ENCODE data around the gene SEZ6. TPM values are rescaled to one million over a fixed set of nuclear protein-coding genes. Genes with fewer than 3 reads are reported as not detected.

SEZ6 gene
- total RNA-seq, 3 donors from 2014 or later = not detected

DNA sequence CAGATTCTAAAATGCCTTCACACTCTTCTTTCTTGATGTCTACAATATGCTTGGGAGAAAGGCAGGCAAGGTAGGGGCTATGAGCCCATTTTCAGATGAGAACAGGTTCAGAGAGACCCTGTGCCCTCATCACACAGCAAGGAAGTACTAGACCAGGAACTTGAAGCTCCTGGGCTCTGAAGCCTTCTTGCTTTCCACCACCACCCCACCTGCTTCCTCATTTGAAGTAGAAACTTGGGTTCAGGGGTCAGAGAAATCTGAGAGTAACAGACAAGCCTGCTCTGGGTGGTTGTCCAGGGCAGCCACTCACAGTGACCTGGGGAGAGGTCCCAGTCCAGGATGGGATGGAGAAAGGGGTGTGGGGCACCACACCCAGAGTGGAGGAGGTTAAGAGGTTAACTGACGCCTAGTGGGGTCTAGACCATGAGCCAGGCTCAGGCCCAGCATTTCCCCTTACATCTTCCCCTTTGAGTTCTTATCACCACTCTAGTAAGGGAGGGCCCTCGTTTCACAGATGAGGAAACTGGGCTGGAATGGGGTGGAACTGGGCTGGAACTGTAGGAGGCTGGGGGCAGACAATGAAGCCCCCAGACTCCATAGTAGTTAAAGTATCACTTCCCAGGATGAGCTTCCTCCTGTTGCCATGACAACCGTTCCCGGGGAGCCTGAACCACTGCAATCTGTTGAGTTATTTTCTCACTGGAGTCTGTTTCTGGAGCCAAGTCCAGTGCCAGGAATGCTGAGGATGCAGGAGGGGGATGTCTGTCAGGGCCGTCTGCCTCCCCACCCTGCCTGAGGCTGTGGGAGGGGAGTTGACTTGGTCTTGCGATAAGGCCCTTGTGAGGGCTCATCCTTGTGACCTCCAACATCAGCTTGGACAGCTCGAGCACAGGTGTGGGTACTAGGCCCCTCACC lies 38.4 kb downstream of the SEZ6 start:
- Mint-ChIP-seq H3K4me1 (ENCODE audit: low read depth) (no peaks in the 10 kb centered on the region), H3K36me3 (ENCODE audit: insufficient read depth) (no peaks in the 10 kb centered on the region), H3K9me3 (no peaks in the 10 kb centered on the region), H3K27me3 (ENCODE audit: low read depth) (peaks cover 10% of the 10 kb centered on the region), H3K4me3 (no peak overlapping the region)
- DNase-seq (no peak), ATAC-seq (no peak)

DNA sequence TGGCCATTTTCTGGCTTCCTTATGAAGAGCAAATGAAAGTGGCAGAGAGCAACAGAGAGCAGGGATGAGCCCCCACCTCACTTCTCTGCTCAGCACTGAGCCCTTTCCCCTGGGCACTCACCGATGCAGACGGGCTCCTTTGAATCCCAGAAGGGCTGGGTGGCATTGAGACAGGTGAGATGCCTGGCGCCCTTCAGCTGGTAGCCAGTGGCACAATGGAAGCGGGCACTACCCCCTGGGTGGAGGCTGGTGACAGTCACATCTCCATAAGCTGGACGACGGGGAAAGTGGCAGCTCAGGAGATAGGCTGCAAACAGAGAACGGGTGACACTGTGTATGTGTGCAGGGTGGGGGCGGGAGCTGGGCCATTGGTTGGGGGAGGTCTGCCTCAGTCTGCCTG lies 42.0 kb downstream of the SEZ6 start:
- Mint-ChIP-seq H3K36me3 (ENCODE audit: insufficient read depth) (no peaks in the 10 kb centered on the region), H3K27me3 (ENCODE audit: low read depth) (peaks cover 14% of the 10 kb centered on the region), H3K4me1 (ENCODE audit: low read depth) (no peaks in the 10 kb centered on the region), H3K4me3 (no peak overlapping the region), H3K9me3 (no peaks in the 10 kb centered on the region)
- ATAC-seq (no peak), DNase-seq (no peak)

DNA sequence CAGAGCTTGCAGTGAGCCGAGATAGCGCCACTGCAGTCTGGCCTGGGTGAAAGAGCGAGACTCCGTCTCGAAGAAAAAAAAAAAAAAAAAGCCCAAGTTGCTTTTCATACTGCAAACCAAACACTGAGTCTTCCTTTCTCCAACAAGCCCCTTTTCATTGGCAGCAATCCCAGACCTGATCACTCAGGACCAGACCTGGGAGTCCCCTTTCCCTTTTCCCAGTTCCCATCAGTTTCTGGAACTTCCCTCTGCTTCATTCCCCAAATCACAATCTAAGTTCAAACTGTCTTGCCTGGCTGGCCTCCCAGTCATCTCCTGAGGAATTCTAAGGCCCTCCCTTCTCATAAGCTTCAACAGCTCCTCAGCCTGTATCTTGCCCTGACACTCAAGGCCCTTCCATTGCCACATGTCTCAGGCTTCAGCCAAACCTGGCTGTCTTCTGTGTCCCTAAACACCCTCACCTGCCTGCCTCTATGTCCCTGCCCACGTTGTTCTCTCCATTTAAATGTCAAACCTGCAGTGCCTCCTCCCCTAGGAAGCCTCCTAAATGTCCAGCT lies 42.7 kb downstream of the SEZ6 start:
- Mint-ChIP-seq H3K27me3 (ENCODE audit: low read depth) (peaks cover 14% of the 10 kb centered on the region), H3K9me3 (no peaks in the 10 kb centered on the region)

DNA sequence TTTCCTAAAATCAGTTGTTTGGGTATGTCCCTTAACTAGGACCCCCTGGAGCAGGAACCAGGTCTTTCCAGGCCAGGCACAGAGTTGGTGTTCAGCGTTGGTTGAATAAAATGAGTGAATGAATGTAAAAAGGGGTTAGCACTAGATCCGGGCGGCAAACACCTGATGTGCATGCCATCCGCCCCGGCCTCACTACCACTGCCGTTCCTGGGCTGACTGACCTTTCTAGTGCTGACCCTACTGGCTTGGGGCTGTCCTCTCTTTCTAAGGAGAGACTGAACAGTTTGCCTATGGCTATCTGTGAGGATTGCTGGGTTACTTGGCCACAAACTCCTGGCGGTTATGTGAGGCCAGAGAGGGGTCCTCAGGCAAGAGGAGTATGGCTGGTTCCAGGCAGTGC lies 44.4 kb downstream of the SEZ6 start:
- no peak overlapping the region for H3K4me3 Mint-ChIP-seq
- H3K4me1 Mint-ChIP-seq (ENCODE audit: low read depth) = no peaks in the 10 kb centered on the region
- peaks cover 14% of the 10 kb centered on the region for H3K27me3 Mint-ChIP-seq (ENCODE audit: low read depth)
- ATAC-seq = no peak
- no peaks in the 10 kb centered on the region for H3K9me3 Mint-ChIP-seq
- DNase-seq = no peak
- no peaks in the 10 kb centered on the region for H3K36me3 Mint-ChIP-seq (ENCODE audit: insufficient read depth)

More for the DNA sequence above, 42.7 kb downstream of the SEZ6 start:
- Mint-ChIP-seq H3K4me1 (ENCODE audit: low read depth) (no peaks in the 10 kb centered on the region), H3K4me3 (no peak overlapping the region), H3K36me3 (ENCODE audit: insufficient read depth) (no peaks in the 10 kb centered on the region)
- DNase-seq = no peak
- no peak for ATAC-seq

DNA sequence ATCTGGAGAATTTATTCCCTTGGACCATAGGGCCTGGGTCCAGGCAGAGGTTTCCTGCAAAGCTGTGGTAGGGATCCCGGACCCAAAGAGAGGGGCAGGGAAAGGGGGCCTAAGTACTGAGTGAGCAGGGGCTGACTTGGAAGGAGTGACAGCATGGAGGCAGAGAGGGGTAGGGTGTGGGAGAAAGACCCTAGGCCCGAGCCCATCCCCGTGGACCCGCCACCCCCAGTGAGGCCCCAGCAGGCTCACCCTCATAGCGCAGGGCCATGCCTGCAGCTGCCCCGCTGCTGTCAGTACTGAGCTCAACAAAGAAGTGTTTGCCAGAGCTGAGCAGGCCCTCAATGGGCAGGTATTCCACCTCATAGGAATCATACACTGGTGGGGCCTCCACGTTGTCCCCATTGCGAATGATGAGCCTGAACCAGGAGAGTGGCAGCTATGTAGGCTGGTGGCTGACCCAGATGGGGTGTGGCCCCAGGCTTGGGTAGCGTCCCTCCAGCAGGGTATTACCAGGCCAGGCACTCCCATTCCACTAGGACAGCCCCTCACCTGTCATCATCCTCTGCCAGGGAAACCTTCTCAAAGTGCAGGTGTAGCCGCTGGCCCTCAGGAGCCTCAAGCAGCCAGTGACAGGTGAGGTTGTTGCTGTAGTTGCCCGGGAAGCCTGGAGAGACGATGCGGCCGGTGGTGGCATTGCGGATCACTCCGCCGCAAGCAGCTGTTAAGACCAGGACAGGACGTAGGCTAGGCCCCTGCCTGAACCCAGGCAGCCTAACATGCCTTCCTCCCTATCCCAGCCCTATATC lies 45.4 kb downstream of the SEZ6 start:
- no peak overlapping the region for H3K4me3 Mint-ChIP-seq
- ATAC-seq (no peak), DNase-seq (no peak)
- H3K9me3 Mint-ChIP-seq = no peaks in the 10 kb centered on the region
- no peaks in the 10 kb centered on the region for H3K4me1 Mint-ChIP-seq (ENCODE audit: low read depth)
- H3K27me3 Mint-ChIP-seq (ENCODE audit: low read depth) = peaks cover 14% of the 10 kb centered on the region
- H3K36me3 Mint-ChIP-seq (ENCODE audit: insufficient read depth) = no peaks in the 10 kb centered on the region

DNA sequence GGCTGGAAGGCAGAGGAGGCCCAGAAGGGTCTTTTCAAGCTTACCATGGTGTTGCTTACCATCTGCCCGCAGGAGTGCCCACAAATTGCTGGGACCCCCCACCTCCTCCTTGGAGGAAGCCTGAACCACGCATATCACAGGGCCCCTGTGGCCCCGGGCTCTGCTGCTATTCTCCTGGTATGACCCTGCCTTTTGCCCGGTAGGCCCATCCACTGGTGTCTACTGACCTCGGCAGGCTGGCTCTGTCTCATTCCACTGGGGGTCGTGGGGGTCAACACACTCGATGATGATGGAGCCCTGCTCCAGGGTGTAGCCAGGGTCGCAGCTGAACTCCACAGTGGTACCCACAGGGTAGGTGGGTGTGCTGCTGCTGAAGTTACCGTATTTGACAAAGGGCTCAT lies 46.4 kb downstream of the SEZ6 start:
- DNase-seq = no peak

DNA sequence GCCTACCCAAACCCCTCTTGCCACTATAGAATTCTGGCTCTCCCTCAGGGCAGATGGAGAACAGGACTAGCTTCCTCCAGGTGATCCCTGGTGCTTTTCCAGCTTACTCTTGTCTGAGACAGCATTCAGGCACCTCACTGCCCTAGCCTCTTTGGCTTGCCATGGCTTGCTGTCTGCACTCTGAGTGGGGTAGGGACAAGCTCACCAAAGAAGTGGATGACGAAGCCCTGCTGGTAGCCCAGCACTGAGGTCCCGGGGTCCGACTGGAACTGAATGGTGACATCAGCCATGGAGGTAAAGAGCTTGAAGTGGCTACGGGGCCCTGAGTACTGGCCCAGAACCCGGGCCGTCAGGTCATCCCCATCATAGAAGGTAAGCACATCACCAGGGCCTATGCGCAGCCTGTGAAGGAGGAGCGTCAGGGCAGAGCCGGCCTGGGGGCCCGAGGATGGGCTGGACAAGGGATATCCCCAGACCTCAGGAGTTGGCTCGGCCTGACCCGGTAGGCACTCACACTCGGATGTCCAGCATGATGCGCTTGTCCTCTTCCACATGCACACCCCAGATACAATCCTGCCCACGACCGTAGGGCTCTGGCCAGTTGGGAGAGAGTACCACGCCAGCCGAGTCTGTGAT lies 46.9 kb downstream of the SEZ6 start:
- Mint-ChIP-seq H3K4me3 (no peak overlapping the region), H3K4me1 (ENCODE audit: low read depth) (no peaks in the 10 kb centered on the region), H3K36me3 (ENCODE audit: insufficient read depth) (no peaks in the 10 kb centered on the region), H3K9me3 (no peaks in the 10 kb centered on the region), H3K27me3 (ENCODE audit: low read depth) (peaks cover 13% of the 10 kb centered on the region)
- DNase-seq (no peak), ATAC-seq (no peak)

More for the DNA sequence above, 46.4 kb downstream of the SEZ6 start:
- no peaks in the 10 kb centered on the region for H3K36me3 Mint-ChIP-seq (ENCODE audit: insufficient read depth)
- H3K9me3 Mint-ChIP-seq = no peaks in the 10 kb centered on the region
- ATAC-seq = no peak
- no peaks in the 10 kb centered on the region for H3K4me1 Mint-ChIP-seq (ENCODE audit: low read depth)
- no peak overlapping the region for H3K4me3 Mint-ChIP-seq
- H3K27me3 Mint-ChIP-seq (ENCODE audit: low read depth) = peaks cover 14% of the 10 kb centered on the region

DNA sequence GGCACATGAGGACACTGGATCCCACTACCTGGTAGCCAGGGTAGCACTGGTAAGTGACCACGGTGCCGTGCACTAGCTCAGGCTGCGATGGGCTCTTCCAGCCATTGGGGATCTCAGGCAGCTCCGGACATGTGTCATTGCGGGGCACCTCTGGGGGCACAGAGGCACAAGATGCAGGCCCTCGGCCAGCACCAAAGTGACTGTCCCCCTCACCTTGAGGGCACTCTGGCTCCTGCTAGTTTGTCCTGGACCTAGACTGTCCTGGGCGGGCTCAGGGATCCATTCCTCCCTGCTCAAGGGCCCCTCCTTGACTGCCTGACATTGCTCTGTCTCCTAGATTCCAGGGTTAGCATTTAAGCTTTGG lies 47.9 kb downstream of the SEZ6 start:
- DNase-seq (no peak), ATAC-seq (no peak)
- H3K4me3 Mint-ChIP-seq = no peak overlapping the region
- no peaks in the 10 kb centered on the region for H3K4me1 Mint-ChIP-seq (ENCODE audit: low read depth)
- peaks cover 4% of the 10 kb centered on the region for H3K27me3 Mint-ChIP-seq (ENCODE audit: low read depth)
- H3K36me3 Mint-ChIP-seq (ENCODE audit: insufficient read depth) = no peaks in the 10 kb centered on the region
- no peaks in the 10 kb centered on the region for H3K9me3 Mint-ChIP-seq

DNA sequence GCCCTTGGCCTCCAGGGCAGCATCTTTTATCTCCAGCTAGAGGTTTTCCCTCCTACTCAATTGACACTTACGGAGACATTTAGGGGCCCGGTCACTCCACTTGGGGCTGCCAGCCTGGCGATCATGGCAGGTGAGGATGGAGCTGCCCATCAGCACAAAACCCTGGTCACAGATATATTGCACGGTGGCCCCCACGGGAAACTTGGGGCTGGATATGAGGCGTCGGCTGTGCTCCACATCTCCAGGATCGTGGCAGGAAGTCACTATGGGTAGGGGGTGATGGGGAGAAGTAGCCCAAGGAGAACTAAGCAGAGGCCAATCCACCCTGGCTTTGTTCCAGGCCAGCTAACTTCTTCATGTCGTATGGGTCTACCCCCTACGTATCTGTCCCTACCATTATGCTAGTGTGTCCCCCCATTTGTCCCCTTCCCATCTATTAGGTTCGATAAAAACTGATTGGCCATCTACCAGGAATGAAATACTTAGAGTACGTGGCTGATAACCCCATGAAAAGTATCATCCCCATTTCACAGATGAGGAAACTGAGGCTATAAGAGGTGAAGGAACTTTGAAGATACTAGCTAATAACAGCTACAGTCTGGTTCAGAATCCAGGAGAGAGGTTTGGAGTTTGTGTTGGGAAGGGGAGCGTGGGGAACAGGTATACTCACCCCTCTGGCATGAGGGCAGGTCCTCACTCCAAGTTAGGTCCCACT lies 48.4 kb downstream of the SEZ6 start:
- Mint-ChIP-seq H3K27me3 (ENCODE audit: low read depth) (peaks cover 4% of the 10 kb centered on the region), H3K4me3 (no peak overlapping the region), H3K36me3 (ENCODE audit: insufficient read depth) (no peaks in the 10 kb centered on the region), H3K9me3 (no peaks in the 10 kb centered on the region), H3K4me1 (ENCODE audit: low read depth) (no peaks in the 10 kb centered on the region)
- no peak for ATAC-seq
- no peak for DNase-seq

DNA sequence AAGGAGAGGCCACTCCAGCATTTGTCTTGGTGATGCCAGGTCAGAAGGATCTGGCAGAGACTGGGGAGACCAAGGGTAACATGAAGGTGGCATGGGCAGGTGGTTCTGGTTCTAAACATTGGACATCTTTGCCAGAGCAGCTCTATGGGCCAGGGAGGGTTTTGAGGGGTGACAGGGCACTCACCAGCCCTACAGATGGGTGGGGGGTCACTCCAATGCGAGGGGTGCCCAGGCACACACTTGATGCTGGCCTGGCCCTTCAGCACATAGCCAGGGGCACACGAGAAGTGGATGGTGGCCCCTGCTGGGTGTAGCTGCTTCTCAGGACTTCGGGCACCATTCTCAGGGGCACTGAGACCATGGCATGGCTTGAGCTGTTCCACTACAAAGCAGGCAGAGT lies 49.0 kb downstream of the SEZ6 start:
- Mint-ChIP-seq H3K36me3 (ENCODE audit: insufficient read depth) (no peaks in the 10 kb centered on the region), H3K9me3 (no peaks in the 10 kb centered on the region), H3K27me3 (ENCODE audit: low read depth) (no peaks in the 10 kb centered on the region), H3K4me3 (no peak overlapping the region), H3K4me1 (ENCODE audit: low read depth) (no peaks in the 10 kb centered on the region)
- ATAC-seq (no peak), DNase-seq (no peak)

DNA sequence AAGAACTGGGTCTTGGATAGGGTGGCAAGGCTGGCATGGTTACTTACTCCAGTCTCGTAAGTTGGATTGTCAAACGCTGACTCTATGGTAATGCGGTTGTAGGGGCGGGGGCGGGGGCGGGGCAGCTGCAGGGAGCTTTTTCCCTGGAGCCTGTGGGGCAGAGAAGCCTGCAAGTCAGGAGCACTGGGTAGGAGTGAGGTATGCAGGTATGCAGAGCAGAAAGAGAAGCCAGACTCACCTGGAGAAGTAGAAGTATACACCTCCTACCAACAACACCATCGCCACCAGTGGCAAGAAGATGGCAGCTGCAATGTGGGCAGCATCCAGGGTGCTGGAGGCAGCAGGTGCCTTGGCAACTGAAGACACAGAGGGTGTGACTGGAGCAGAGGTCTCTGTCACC lies 49.7 kb downstream of the SEZ6 start:
- Mint-ChIP-seq H3K4me1 (ENCODE audit: low read depth) (no peaks in the 10 kb centered on the region), H3K9me3 (no peaks in the 10 kb centered on the region), H3K4me3 (no peak overlapping the region), H3K36me3 (ENCODE audit: insufficient read depth) (no peaks in the 10 kb centered on the region), H3K27me3 (ENCODE audit: low read depth) (no peaks in the 10 kb centered on the region)
- DNase-seq = no peak
- no peak for ATAC-seq

DNA sequence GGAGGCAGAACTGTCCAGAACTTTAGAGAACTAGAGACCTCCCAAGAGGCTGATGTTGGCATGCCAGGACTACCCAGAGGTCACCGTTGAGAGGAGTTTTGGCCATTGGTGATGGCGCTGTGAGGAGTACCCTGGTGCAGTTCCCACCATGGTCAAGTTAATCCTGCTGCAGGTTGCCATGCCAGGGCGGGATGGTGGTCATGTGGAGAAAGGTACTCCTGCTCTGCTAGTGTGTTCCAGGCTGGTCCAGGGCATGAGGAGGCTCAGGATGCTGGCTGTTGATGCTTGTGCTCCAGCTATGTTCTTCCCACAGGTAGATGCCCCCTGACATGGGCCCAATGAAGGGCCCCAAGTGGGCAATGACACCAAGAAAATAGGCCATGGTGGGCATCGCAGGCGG lies 50.4 kb downstream of the SEZ6 start:
- no peak for ATAC-seq
- H3K4me3 Mint-ChIP-seq = no peak overlapping the region
- no peaks in the 10 kb centered on the region for H3K9me3 Mint-ChIP-seq
- H3K36me3 Mint-ChIP-seq (ENCODE audit: insufficient read depth) = no peaks in the 10 kb centered on the region
- no peaks in the 10 kb centered on the region for H3K27me3 Mint-ChIP-seq (ENCODE audit: low read depth)
- DNase-seq = no peak
- no peaks in the 10 kb centered on the region for H3K4me1 Mint-ChIP-seq (ENCODE audit: low read depth)

DNA sequence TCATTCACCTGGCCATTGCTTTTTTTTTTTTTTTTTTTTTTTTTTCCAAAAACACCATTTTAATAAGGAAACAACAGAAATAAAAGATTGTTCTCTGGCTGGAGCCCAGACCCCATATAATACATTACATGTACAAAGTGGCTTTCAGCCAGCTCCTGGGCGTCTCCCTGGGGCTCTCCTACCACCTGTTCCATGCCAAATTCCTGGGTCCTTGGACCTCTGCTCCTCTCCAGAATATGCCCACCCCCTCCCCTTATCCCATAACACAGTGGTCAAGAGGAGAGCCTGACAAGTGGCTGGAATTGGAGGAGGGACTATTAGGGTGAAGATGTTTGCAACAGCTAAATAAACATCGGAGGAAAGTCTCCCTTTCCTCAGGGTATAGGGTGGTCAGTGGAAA lies 50.9 kb downstream of the SEZ6 start:
- H3K27me3 Mint-ChIP-seq (ENCODE audit: low read depth) = no peaks in the 10 kb centered on the region
- H3K36me3 Mint-ChIP-seq (ENCODE audit: insufficient read depth) = no peaks in the 10 kb centered on the region
- DNase-seq = no peak
- no peak for ATAC-seq
- H3K9me3 Mint-ChIP-seq = no peaks in the 10 kb centered on the region
- no peaks in the 10 kb centered on the region for H3K4me1 Mint-ChIP-seq (ENCODE audit: low read depth)
- H3K4me3 Mint-ChIP-seq = no peak overlapping the region
